A549 treated with CORT108297 at 1 μM for 4 hours (cell line): ENCODE data around the gene CCDC30. TPM values are rescaled to one million over a fixed set of nuclear protein-coding genes. Genes with fewer than 3 reads are reported as not detected.

Experiments used
- total RNA-seq: library from RNA; stranded (reverse); fragments of 200-300 nt; extraction: Qiagen RNA extraction; gene quantifications from 5 replicates; pipeline ENCODE4 v1.2.3, GENCODE V29; 2022

CCDC30 gene
- 0.39 to 0.68 TPM (median 0.59 TPM) in 5 replicates for total RNA-seq

DNA sequence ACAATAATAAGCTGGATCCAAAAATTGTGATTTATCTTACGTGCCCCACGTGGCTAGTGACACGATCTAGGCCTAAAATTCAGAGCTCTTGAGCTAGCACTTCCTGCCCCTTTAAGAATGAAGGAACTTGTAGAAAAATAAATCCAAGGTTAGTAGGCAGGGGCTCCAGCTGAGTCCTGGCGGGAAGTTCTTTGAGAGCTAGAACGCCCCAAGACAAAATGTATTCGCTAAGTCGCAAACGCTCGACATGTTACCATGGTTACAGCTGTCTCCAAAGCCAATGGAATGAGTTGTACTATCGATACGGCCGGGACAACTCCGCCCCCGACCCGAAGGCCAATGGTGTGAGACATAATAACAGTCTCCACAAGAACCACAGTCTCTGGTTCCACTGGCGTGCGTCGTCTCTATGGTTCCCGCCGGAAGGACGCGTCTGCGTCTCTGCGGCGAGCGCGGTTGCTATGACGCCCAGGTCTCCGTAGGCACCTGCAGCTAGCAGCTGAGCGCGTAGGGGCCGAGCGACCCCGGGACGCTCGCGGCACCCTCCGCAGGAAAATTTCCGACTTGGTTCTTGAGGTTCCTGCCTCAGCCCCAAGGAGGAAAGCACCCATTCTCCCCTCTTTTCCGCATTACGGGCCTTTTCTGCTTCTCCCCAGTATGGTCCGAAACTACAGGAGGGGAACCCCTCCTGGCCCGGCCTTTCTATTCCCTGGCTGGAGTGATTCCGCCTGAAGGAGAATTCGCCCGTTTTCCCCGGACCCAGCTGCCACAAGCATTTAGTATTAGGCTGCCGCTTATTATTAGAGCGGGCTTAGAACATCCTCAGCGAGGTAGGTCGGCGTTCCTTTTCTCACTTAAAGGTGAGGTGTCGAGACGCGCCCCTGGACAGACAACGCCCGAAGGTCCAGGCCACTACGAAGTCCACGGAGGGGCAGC is at the start of gene CCDC30:
TSS of gene CCDC30 (plus strand) at position 459 of the 936 bp plus-strand sequence. CDS start 17,266 bp downstream, outside the sequence.

DNA sequence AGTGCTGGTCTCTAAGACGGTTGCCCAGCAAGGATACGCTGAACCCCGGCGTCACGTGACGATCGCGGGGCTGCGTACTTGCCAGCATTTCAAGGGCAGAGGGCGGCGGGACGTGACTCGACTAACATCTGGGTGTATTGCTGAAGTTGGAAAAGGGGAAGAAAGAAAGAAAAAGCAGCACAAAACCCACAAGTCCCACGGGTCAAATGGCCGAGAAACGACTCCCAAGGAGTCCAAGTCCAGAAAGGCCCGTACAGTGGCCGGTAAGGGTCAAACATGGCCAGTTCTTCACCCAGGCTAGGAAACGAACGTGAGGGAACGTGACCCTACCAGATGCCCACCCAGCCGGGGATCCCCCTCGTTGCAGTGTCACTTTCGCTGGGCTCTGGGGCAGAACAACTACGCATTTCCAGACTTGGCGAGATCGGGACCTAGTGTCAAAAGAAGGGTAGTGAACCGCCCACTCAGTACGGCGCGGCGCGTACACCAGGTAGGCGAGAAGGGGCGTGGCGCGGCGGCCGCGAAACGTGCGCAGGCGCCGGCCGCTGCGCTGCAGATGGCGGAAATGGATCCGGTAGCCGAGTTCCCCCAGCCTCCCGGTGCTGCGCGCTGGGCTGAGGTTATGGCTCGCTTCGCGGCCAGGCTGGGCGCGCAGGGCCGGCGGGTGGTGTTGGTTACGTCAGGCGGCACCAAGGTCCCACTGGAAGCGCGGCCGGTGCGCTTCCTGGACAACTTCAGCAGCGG is 6.9 kb upstream of the CCDC30 start, which contains the start of the genes PPCS and ZMYND12:
TSS of gene PPCS (plus strand) at position 534 of the 744 bp plus-strand sequence. CDS start at position 557, 23 bp downstream.
TSS of gene ZMYND12 (minus strand) at position 13 of the 744 bp plus-strand sequence. CDS start 25 bp downstream, outside the sequence.

DNA sequence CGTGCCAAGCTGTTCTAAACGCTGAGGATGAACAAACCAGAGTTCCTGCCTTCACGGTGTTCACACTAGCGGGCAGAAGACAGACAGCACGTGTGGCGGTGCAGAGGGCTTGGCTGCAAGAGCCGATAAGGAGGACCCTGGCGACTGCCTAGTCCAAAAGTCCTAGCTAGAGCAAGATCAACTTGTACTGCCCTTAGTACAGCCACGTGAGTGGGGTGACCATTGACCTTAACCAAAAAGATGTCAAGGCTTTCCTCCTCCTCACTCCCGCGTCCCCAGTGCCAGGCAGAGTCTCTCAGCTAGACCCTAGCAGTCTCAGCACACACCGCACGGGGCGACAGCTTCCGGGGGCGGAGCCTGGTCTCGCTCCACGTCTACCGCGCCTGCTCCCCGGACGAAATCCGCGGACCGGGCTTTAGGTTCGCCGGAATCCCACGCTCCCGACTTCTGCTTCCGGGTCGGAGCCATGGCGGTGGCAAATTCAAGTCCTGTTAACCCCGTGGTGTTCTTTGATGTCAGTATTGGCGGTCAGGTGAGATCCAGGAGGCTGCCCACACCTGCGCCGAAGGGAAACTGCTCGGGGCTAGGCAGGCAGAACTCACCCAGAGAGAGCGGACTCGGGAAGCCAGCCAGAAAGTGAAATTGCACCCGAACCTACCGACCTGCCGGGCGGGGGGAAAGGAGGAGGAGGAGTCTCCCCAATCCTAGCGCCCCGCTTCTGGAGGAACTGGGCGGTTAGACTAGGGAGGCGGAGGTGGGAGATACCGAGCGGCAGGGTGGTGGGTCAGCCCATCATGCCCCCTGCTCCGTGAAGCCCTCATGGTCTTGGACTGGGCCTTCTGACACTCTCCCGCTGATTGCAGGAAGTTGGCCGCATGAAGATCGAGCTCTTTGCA is 195.1 kb downstream of the CCDC30 start, which contains the start of gene PPIH:
TSS of gene PPIH (plus strand) at position 443 of the 896 bp plus-strand sequence. CDS start at position 467, 24 bp downstream.

DNA sequence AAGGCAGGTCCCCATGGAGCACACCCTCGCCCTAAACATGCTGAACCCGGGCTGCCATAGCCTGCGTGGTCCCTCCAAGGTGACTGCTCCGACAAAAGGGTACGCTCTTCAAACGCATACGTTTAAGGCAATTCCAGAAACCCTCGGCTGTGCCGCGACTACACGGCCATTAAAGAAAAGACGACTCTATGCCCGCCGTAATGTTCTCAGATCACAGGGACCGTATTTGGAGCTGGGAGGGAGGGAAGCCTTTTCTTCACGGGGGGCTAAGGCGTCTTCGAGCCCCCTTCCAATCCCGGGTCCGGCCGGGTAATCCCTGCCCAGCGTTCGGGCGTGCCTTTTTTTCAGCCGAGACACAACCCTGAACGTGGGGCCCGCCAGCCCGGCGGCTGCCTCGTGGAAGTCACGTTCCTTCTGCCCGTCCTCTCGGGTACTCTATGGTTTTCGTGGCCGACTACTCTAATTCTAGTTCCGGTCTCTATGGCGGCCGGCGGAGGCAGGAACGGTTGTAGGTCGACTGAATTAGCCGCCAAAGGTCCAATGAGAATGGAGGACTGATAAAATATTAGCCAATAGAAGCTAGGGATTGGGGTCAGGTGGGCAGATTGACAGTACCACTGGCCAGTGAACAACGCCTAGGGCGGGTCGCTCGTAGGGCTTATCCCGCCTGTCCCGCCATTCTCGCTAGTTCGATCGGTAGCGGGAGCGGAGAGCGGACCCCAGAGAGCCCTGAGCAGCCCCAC is 218.8 kb downstream of the CCDC30 start, which contains the start of gene YBX1:
TSS of gene YBX1 (plus strand) at position 678 of the 743 bp plus-strand sequence. CDS start 148 bp downstream, outside the sequence.

Other genes starting within 250 kb of the CCDC30 start
- gene FOXJ3, start 128.1 kb upstream of the CCDC30 start, total RNA-seq = 16.4 to 19.8 TPM (median 18.3 TPM) in 5 replicates
- 0.69 to 1.2 TPM (median 0.84 TPM) in 5 replicates for gene RIMKLA, start 82.5 kb upstream of the CCDC30 start, total RNA-seq
- 0.34 to 0.58 TPM (median 0.39 TPM) in 5 replicates for gene ZMYND12, start 7.3 kb upstream of the CCDC30 start, total RNA-seq
- gene PPCS, start 6.7 kb upstream of the CCDC30 start, total RNA-seq = 34.4 to 39.2 TPM (median 36.5 TPM) in 5 replicates
- 55.2 to 67.9 TPM (median 60.7 TPM) in 5 replicates for gene PPIH, start 195.1 kb downstream of the CCDC30 start, total RNA-seq
- gene YBX1, start 219.1 kb downstream of the CCDC30 start, total RNA-seq = 718 to 754 TPM (median 733 TPM) in 5 replicates